Measurements from ENCODE around the gene TSC1.

TSC1 gene

GRCh38 chr9:132931178-132931735 lies 13.2 kb downstream of the TSC1 start:
- no peak overlapping the region for H3K27ac ChIP-seq
- TF ChIP-seq CTCF (conservative IDR thresholded peaks at IDR 0.05) (no peak), ZFX (IDR thresholded peaks at IDR 0.05) (no peak)

GRCh38 chr9:132927704-132928103 lies 16.7 kb downstream of the TSC1 start:
- no peak for TF ChIP-seq ZFX (IDR thresholded peaks at IDR 0.05)
- no peak for TF ChIP-seq CTCF (conservative IDR thresholded peaks at IDR 0.05)

GRCh38 chr9:132923346-132923902 lies 21.0 kb downstream of the TSC1 start:
- H3K27ac ChIP-seq = no peak overlapping the region
- TF ChIP-seq ZFX (IDR thresholded peaks at IDR 0.05) (no peak), CTCF (conservative IDR thresholded peaks at IDR 0.05) (no peak)

More at GRCh38 chr9:132927704-132928103, 16.7 kb downstream of the TSC1 start:
- H3K27ac ChIP-seq = no peak overlapping the region

- H3K27ac ChIP-seq = no peak overlapping the region
- TF ChIP-seq ZFX (IDR thresholded peaks at IDR 0.05) = no peak
- no peak for TF ChIP-seq CTCF (conservative IDR thresholded peaks at IDR 0.05)
Observed at GRCh38 chr9:132919614-132920268, 24.7 kb downstream of the TSC1 start.

- no peak overlapping the region for H3K27ac ChIP-seq
- TF ChIP-seq CTCF (conservative IDR thresholded peaks at IDR 0.05) = no peak
- TF ChIP-seq ZFX (IDR thresholded peaks at IDR 0.05) = no peak
Observed at GRCh38 chr9:132914924-132915323, 29.5 kb downstream of the TSC1 start.

- no peak overlapping the region for H3K27ac ChIP-seq
- TF ChIP-seq ZFX (IDR thresholded peaks at IDR 0.05) (no peak), CTCF (conservative IDR thresholded peaks at IDR 0.05) (no peak)
Observed at GRCh38 chr9:132912131-132912530, 32.3 kb downstream of the TSC1 start.

- no peak overlapping the region for H3K27ac ChIP-seq
- TF ChIP-seq ZFX (IDR thresholded peaks at IDR 0.05) (no peak), CTCF (conservative IDR thresholded peaks at IDR 0.05) (no peak)
Observed at GRCh38 chr9:132910376-132910775, 34.0 kb downstream of the TSC1 start.
